ENCODE results near the gene PDE4D. TPM values are rescaled to one million over a fixed set of nuclear protein-coding genes. Genes with fewer than 3 reads are reported as not detected.

PDE4D gene
- total and polyA plus RNA-seq, 2 experiments from 2014 or later = 4.3 to 9.7 TPM

DNA sequence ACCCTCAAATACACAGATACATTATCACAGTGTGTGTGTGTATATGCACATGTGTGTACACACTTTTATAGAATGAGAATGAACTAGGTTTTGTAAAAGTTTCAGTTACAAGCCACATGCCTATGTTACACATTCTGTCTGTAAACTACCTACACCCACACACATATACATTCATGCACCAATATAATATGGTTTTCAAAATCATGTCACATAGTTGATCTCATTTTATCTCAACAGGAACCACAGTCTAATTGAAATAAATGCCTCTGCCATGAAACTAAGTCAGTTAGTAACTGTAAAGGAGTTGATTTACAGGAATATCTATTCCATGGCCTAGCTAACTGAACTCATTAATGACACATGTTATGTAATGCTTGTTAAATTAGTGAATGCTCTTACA is 646.6 kb downstream of the PDE4D start:
- H3K4me2 ChIP-seq (ENCODE audit: unreplicated experiment) = no peak overlapping the region
- no peak overlapping the region for H3K9ac ChIP-seq
- DNase-seq = no peak
- no peak overlapping the region for H3K4me3 ChIP-seq
- no peaks in the 10 kb centered on the region for H4K20me1 ChIP-seq (ENCODE audit: insufficient read depth)
- in situ Hi-C loops (cut with MboI) = no loop called here
- H3K79me2 ChIP-seq (ENCODE audit: insufficient read depth) = no peaks in the 10 kb centered on the region
- H3K27ac ChIP-seq = no peak overlapping the region
- no peaks in the 10 kb centered on the region for H3K4me1 ChIP-seq (ENCODE audit: insufficient read depth)
- H3K27me3 ChIP-seq (replicated peaks; ENCODE audit: insufficient read depth) = 0 out of 2 replicates have a peak, but pooled peaks cover 2% of the 10 kb centered on the region
- no peaks in the 10 kb centered on the region for H3F3A ChIP-seq (ENCODE audit: insufficient read depth)
- H3K9me3 ChIP-seq (ENCODE audit: low read depth) = no peaks in the 10 kb centered on the region
- no peak overlapping the region for H2AFZ ChIP-seq
- TF ChIP-seq EZH2 (IDR thresholded peaks at IDR 0.05; ENCODE audit: insufficient read depth, poor library complexity, severe bottlenecking) = no peak
- TF ChIP-seq EZH2phosphoT487 (IDR thresholded peaks at IDR 0.05; ENCODE audit: insufficient read depth, low read depth) = no peak
- no peaks in the 10 kb centered on the region for H3K36me3 ChIP-seq (ENCODE audit: low read depth)
- no peaks in the 10 kb centered on the region for H3K9me2 ChIP-seq (ENCODE audit: insufficient read depth)

- no peak overlapping the region for H3K9ac ChIP-seq
- WGBS, 2 experiments (ENCODE audit: low coverage in 1 of 2, low lambda C conversion rate in 2 of 2, missing lambda C conversion rate in 2 of 2) = 34 to 40% methylated on average over 3 of the region's 3 CpGs
- no peaks in the 10 kb centered on the region for H3K79me2 ChIP-seq (ENCODE audit: insufficient read depth)
- H3K9me3 ChIP-seq (ENCODE audit: low read depth) = no peaks in the 10 kb centered on the region
- DNase-seq = no peak
- no peak overlapping the region for H2AFZ ChIP-seq
- H3K27ac ChIP-seq = no peak overlapping the region
- H3K27me3 ChIP-seq (replicated peaks; ENCODE audit: insufficient read depth) = no peaks in the 10 kb centered on the region
- H3K9me2 ChIP-seq (ENCODE audit: insufficient read depth) = no peaks in the 10 kb centered on the region
- H3K4me3 ChIP-seq = no peak overlapping the region
- in situ Hi-C loops (cut with MboI) = no loop called here
- H3K36me3 ChIP-seq (ENCODE audit: low read depth) = no peaks in the 10 kb centered on the region
- no peaks in the 10 kb centered on the region for H4K20me1 ChIP-seq (ENCODE audit: insufficient read depth)
- H3F3A ChIP-seq (ENCODE audit: insufficient read depth) = no peaks in the 10 kb centered on the region
- no peaks in the 10 kb centered on the region for H3K4me1 ChIP-seq (ENCODE audit: insufficient read depth)
- TF ChIP-seq EZH2 (IDR thresholded peaks at IDR 0.05; ENCODE audit: insufficient read depth, poor library complexity, severe bottlenecking) = no peak
- no peak overlapping the region for H3K4me2 ChIP-seq (ENCODE audit: unreplicated experiment)
Observed at GRCh38 chr5:59246145-59246869, 647.2 kb downstream of the PDE4D start.

DNA sequence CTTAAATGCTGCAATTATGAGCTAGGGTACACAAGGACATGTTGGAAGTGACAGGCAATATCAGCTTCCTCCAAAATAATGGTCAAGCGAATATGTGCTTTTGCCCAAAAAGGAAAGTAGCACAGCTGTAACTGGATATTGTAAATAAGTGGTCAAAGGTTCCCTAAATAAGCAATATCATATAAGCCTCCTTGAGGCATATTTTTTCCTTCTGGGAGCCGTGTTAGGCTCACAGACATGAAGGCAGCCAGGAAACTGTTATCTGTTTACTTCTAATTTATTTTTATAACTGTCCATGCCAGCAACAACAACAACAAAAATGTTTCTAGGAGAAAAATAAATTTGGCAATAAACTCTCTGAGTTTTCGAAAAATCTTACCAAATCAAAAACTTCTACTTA is 648.3 kb downstream of the PDE4D start:
- Histone ChIP-seq H3K27me3 (replicated peaks; ENCODE audit: insufficient read depth) (no peaks in the 10 kb centered on the region), H3K9me3 (ENCODE audit: low read depth) (no peaks in the 10 kb centered on the region), H3K4me3 (no peak overlapping the region), H3K4me1 (ENCODE audit: insufficient read depth) (no peaks in the 10 kb centered on the region), H2AFZ (no peak overlapping the region), H3K79me2 (ENCODE audit: insufficient read depth) (no peaks in the 10 kb centered on the region), H3K36me3 (ENCODE audit: low read depth) (no peaks in the 10 kb centered on the region), H3K9ac (no peak overlapping the region), H3K4me2 (ENCODE audit: unreplicated experiment) (no peak overlapping the region), H3K27ac (no peak overlapping the region), H3F3A (ENCODE audit: insufficient read depth) (no peaks in the 10 kb centered on the region), H3K9me2 (ENCODE audit: insufficient read depth) (no peaks in the 10 kb centered on the region), H4K20me1 (ENCODE audit: insufficient read depth) (no peaks in the 10 kb centered on the region)
- TF ChIP-seq EZH2 (IDR thresholded peaks at IDR 0.05; ENCODE audit: insufficient read depth, poor library complexity, severe bottlenecking) = no peak
- no peak for TF ChIP-seq EZH2phosphoT487 (IDR thresholded peaks at IDR 0.05; ENCODE audit: insufficient read depth, low read depth)
- DNase-seq = no peak
- in situ Hi-C loops (cut with MboI) = no loop called here
- 21 to 22% methylated on average over 3 of the region's 3 CpGs for WGBS, 2 experiments (ENCODE audit: low coverage in 1 of 2, low lambda C conversion rate in 2 of 2, missing lambda C conversion rate in 2 of 2)

DNA sequence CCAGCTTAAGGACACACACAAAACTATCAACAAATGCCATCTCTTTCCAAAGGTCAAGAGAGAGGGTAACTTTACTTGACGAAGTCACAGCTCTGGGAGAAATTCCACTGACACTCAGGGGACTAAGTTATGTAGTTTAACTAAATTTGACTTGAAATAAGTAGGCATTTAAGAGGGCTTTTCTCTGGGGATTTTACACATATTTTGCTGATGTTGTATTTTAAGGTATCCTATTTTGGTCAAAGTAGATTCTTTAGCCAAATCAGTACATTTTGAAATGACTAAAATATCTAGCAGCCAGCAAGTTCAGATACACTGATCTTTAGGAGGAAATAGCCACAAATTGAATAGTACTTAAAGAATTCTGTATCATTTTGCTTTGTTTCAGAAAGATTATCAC is 652.0 kb downstream of the PDE4D start:
- H3K27me3 ChIP-seq (replicated peaks; ENCODE audit: insufficient read depth) = peaks cover 7% of the 10 kb centered on the region; the same call in 1 of the 2 replicates

More for the DNA sequence above, 652.0 kb downstream of the PDE4D start:
- TF ChIP-seq EZH2 (IDR thresholded peaks at IDR 0.05; ENCODE audit: insufficient read depth, poor library complexity, severe bottlenecking) (no peak), EZH2phosphoT487 (IDR thresholded peaks at IDR 0.05; ENCODE audit: insufficient read depth, low read depth) (no peak)
- no peak overlapping the region for H3K9ac ChIP-seq
- H3K9me2 ChIP-seq (ENCODE audit: insufficient read depth) = no peaks in the 10 kb centered on the region
- H4K20me1 ChIP-seq (ENCODE audit: insufficient read depth) = no peaks in the 10 kb centered on the region
- no peaks in the 10 kb centered on the region for H3K36me3 ChIP-seq (ENCODE audit: low read depth)
- DNase-seq = no peak
- no peak overlapping the region for H2AFZ ChIP-seq
- no peaks in the 10 kb centered on the region for H3K4me1 ChIP-seq (ENCODE audit: insufficient read depth)
- no peak overlapping the region for H3K27ac ChIP-seq
- H3K4me3 ChIP-seq = no peak overlapping the region
- WGBS, 2 experiments (ENCODE audit: low coverage in 1 of 2, low lambda C conversion rate in 2 of 2, missing lambda C conversion rate in 2 of 2) = 50 to 57% methylated on average over 1 of the region's 1 CpG
- H3K9me3 ChIP-seq (ENCODE audit: low read depth) = no peaks in the 10 kb centered on the region
- no peaks in the 10 kb centered on the region for H3F3A ChIP-seq (ENCODE audit: insufficient read depth)
- H3K4me2 ChIP-seq (ENCODE audit: unreplicated experiment) = no peak overlapping the region
- in situ Hi-C loops (cut with MboI) = no loop called here
- H3K79me2 ChIP-seq (ENCODE audit: insufficient read depth) = no peaks in the 10 kb centered on the region

Measured in GM23248 (cell line).